ENCODE data around the gene C16orf95. TPM values are rescaled to one million over a fixed set of nuclear protein-coding genes. Genes with fewer than 3 reads are reported as not detected.
"Not testable (repeated sequence)": the region's sequence is repeated elsewhere in the genome, so short reads cannot be mapped to it uniquely, and the experiment has no call there.

The C16orf95 gene
- total RNA-seq, 2 experiments from 2014 or later, result 8.6 to 9.6 TPM

GRCh38 chr16:87343753-87344050 is 26.5 kb upstream of the C16orf95 start:
- Mint-ChIP-seq H3K9me3 (no peaks in the 10 kb centered on the region), H3K27me3 (no peaks in the 10 kb centered on the region), H3K4me3 (no peak overlapping the region), H3K4me1 (peaks cover 19% of the 10 kb centered on the region), H3K27ac (peak overlapping the region; percentile 54), H3K36me3 (ENCODE audit: low read depth) (peaks cover 32% of the 10 kb centered on the region)
- CTCF ChIA-PET, result interaction anchor here (0.8 kb wide), 1 partner anchor 292 kb away, joined by 3 read pairs; no protein-coding TSS in a partner anchor
- POLR2A ChIA-PET, result no interaction called here
- no peak for DNase-seq

- Mint-ChIP-seq H3K9me3 (no peaks in the 10 kb centered on the region), H3K36me3 (ENCODE audit: low read depth) (peaks cover 32% of the 10 kb centered on the region), H3K27me3 (no peaks in the 10 kb centered on the region), H3K4me1 (peaks cover 19% of the 10 kb centered on the region), H3K4me3 (no peak overlapping the region), H3K27ac (peak overlapping the region; percentile 18)
- DNase-seq, result no peak
- POLR2A ChIA-PET, result no interaction called here
- CTCF ChIA-PET, result interaction anchor here (0.8 kb wide), 1 partner anchor 293 kb away, joined by 3 read pairs; no protein-coding TSS in a partner anchor
These were observed 26.0 kb upstream of the C16orf95 start for GRCh38 chr16:87342978-87343752.

GRCh38 chr16:87342504-87342903 is 25.3 kb upstream of the C16orf95 start:
- H3K27ac Mint-ChIP-seq, result no peak overlapping the region
- H3K27me3 Mint-ChIP-seq, result no peaks in the 10 kb centered on the region

GRCh38 chr16:87340198-87340597 is 23.0 kb upstream of the C16orf95 start:
- Mint-ChIP-seq H3K27me3 (no peaks in the 10 kb centered on the region), H3K9me3 (no peaks in the 10 kb centered on the region), H3K27ac (no peak overlapping the region), H3K4me1 (peaks cover 17% of the 10 kb centered on the region), H3K4me3 (no peak overlapping the region), H3K36me3 (ENCODE audit: low read depth) (peaks cover 27% of the 10 kb centered on the region)
- no peak for DNase-seq
- CTCF ChIA-PET, result no interaction called here
- POLR2A ChIA-PET, result interaction anchor here (1.1 kb wide), 1 partner anchor 43 kb away, joined by 3 read pairs; the partner anchor contains the start of gene FBXO31

More at GRCh38 chr16:87342504-87342903, 25.3 kb upstream of the C16orf95 start:
- ChIA-PET POLR2A (interaction anchor here (1.1 kb wide), 1 partner anchor 41 kb away, joined by 3 read pairs; the partner anchor contains the start of gene FBXO31), CTCF (no interaction called here)
- Mint-ChIP-seq H3K36me3 (ENCODE audit: low read depth) (peaks cover 32% of the 10 kb centered on the region), H3K4me1 (peaks cover 20% of the 10 kb centered on the region), H3K9me3 (no peaks in the 10 kb centered on the region), H3K4me3 (no peak overlapping the region)
- DNase-seq, result no peak

- CTCF ChIA-PET, H3K27ac Mint-ChIP-seq, POLR2A ChIA-PET: not testable (repeated sequence)
These were observed 22.5 kb upstream of the C16orf95 start for GRCh38 chr16:87339724-87340105.

GRCh38 chr16:87339086-87339723 is 22.0 kb upstream of the C16orf95 start:
- POLR2A ChIA-PET, result no interaction called here
- peaks cover 28% of the 10 kb centered on the region for H3K36me3 Mint-ChIP-seq (ENCODE audit: low read depth)
- CTCF ChIA-PET, result no interaction called here
- no peak for DNase-seq
- peaks cover 11% of the 10 kb centered on the region for H3K4me1 Mint-ChIP-seq
- no peaks in the 10 kb centered on the region for H3K27me3 Mint-ChIP-seq
- H3K27ac Mint-ChIP-seq, result no peak overlapping the region
- H3K4me3 Mint-ChIP-seq, result no peak overlapping the region
- no peaks in the 10 kb centered on the region for H3K9me3 Mint-ChIP-seq

More at GRCh38 chr16:87339724-87340105, 22.5 kb upstream of the C16orf95 start:
- not testable (repeated sequence) for H3K27me3 Mint-ChIP-seq, H3K4me3 Mint-ChIP-seq, DNase-seq, H3K9me3 Mint-ChIP-seq
- Mint-ChIP-seq H3K4me1 (peaks cover 15% of the 10 kb centered on the region), H3K36me3 (ENCODE audit: low read depth) (peaks cover 28% of the 10 kb centered on the region)

GRCh38 chr16:87338155-87338765 is 21.1 kb upstream of the C16orf95 start:
- POLR2A ChIA-PET, result no interaction called here
- Mint-ChIP-seq H3K27ac (no peak overlapping the region), H3K4me1 (peaks cover 5% of the 10 kb centered on the region), H3K4me3 (no peak overlapping the region), H3K36me3 (ENCODE audit: low read depth) (peaks cover 21% of the 10 kb centered on the region), H3K27me3 (no peaks in the 10 kb centered on the region), H3K9me3 (no peaks in the 10 kb centered on the region)
- CTCF ChIA-PET, result no interaction called here
- no peak for DNase-seq

GRCh38 chr16:87337262-87337771 is 20.1 kb upstream of the C16orf95 start:
- H3K4me1 Mint-ChIP-seq, result peaks cover 5% of the 10 kb centered on the region
- H3K27me3 Mint-ChIP-seq, result no peaks in the 10 kb centered on the region
- peaks cover 22% of the 10 kb centered on the region for H3K36me3 Mint-ChIP-seq (ENCODE audit: low read depth)
- ChIA-PET POLR2A (interaction anchor here (1.4 kb wide), 1 partner anchor 20 kb away, joined by 3 read pairs; the partner anchor contains the start of gene C16orf95), CTCF (no interaction called here)
- H3K4me3 Mint-ChIP-seq, result no peak overlapping the region
- H3K27ac Mint-ChIP-seq, result peak overlapping the region; percentile 48
- no peak for DNase-seq
- no peaks in the 10 kb centered on the region for H3K9me3 Mint-ChIP-seq

- Mint-ChIP-seq H3K9me3 (no peaks in the 10 kb centered on the region), H3K36me3 (ENCODE audit: low read depth) (peaks cover 16% of the 10 kb centered on the region), H3K27me3 (no peaks in the 10 kb centered on the region), H3K4me3 (no peak overlapping the region), H3K27ac (no peak overlapping the region), H3K4me1 (peaks cover 5% of the 10 kb centered on the region)
- ChIA-PET POLR2A (interaction anchor here (1.4 kb wide), 2 partner anchors 15 to 19 kb away, joined by 3 read pairs; partner anchors contain the start of gene C16orf95), CTCF (no interaction called here)
- no peak for DNase-seq
These were observed 19.4 kb upstream of the C16orf95 start for GRCh38 chr16:87336434-87337240.

GRCh38 chr16:87335625-87336433 is 18.6 kb upstream of the C16orf95 start:
- no peaks in the 10 kb centered on the region for H3K9me3 Mint-ChIP-seq
- peak overlapping the region; percentile 11 for H3K27ac Mint-ChIP-seq
- no peak for DNase-seq
- peaks cover 5% of the 10 kb centered on the region for H3K4me1 Mint-ChIP-seq
- H3K4me3 Mint-ChIP-seq, result no peak overlapping the region
- CTCF ChIA-PET, result no interaction called here
- no peaks in the 10 kb centered on the region for H3K27me3 Mint-ChIP-seq
- POLR2A ChIA-PET, result interaction anchor here (1.4 kb wide), 2 partner anchors 14 to 19 kb away, joined by 3 read pairs; partner anchors contain the start of gene C16orf95
- peaks cover 16% of the 10 kb centered on the region for H3K36me3 Mint-ChIP-seq (ENCODE audit: low read depth)

- Mint-ChIP-seq H3K36me3 (ENCODE audit: low read depth) (peaks cover 16% of the 10 kb centered on the region), H3K4me3 (no peak overlapping the region), H3K9me3 (no peaks in the 10 kb centered on the region), H3K27me3 (no peaks in the 10 kb centered on the region), H3K27ac (no peak overlapping the region), H3K4me1 (peaks cover 5% of the 10 kb centered on the region)
- ChIA-PET CTCF (no interaction called here), POLR2A (interaction anchor here (1.4 kb wide), 1 partner anchor 13 kb away, joined by 3 read pairs; no protein-coding TSS in a partner anchor)
- no peak for DNase-seq
These were observed 17.7 kb upstream of the C16orf95 start for GRCh38 chr16:87334651-87335624.
